ENCODE data around the gene ATG14. TPM values are rescaled to one million over a fixed set of nuclear protein-coding genes. Genes with fewer than 3 reads are reported as not detected.

Gene ATG14
- total and polyA plus RNA-seq, 2 experiments from 2014 or later = 7.3 to 15.2 TPM

GRCh38 chr14:55432628-55433027 is 21.0 kb upstream of the ATG14 start (continued):
- TF ChIP-seq, protein P1, sequence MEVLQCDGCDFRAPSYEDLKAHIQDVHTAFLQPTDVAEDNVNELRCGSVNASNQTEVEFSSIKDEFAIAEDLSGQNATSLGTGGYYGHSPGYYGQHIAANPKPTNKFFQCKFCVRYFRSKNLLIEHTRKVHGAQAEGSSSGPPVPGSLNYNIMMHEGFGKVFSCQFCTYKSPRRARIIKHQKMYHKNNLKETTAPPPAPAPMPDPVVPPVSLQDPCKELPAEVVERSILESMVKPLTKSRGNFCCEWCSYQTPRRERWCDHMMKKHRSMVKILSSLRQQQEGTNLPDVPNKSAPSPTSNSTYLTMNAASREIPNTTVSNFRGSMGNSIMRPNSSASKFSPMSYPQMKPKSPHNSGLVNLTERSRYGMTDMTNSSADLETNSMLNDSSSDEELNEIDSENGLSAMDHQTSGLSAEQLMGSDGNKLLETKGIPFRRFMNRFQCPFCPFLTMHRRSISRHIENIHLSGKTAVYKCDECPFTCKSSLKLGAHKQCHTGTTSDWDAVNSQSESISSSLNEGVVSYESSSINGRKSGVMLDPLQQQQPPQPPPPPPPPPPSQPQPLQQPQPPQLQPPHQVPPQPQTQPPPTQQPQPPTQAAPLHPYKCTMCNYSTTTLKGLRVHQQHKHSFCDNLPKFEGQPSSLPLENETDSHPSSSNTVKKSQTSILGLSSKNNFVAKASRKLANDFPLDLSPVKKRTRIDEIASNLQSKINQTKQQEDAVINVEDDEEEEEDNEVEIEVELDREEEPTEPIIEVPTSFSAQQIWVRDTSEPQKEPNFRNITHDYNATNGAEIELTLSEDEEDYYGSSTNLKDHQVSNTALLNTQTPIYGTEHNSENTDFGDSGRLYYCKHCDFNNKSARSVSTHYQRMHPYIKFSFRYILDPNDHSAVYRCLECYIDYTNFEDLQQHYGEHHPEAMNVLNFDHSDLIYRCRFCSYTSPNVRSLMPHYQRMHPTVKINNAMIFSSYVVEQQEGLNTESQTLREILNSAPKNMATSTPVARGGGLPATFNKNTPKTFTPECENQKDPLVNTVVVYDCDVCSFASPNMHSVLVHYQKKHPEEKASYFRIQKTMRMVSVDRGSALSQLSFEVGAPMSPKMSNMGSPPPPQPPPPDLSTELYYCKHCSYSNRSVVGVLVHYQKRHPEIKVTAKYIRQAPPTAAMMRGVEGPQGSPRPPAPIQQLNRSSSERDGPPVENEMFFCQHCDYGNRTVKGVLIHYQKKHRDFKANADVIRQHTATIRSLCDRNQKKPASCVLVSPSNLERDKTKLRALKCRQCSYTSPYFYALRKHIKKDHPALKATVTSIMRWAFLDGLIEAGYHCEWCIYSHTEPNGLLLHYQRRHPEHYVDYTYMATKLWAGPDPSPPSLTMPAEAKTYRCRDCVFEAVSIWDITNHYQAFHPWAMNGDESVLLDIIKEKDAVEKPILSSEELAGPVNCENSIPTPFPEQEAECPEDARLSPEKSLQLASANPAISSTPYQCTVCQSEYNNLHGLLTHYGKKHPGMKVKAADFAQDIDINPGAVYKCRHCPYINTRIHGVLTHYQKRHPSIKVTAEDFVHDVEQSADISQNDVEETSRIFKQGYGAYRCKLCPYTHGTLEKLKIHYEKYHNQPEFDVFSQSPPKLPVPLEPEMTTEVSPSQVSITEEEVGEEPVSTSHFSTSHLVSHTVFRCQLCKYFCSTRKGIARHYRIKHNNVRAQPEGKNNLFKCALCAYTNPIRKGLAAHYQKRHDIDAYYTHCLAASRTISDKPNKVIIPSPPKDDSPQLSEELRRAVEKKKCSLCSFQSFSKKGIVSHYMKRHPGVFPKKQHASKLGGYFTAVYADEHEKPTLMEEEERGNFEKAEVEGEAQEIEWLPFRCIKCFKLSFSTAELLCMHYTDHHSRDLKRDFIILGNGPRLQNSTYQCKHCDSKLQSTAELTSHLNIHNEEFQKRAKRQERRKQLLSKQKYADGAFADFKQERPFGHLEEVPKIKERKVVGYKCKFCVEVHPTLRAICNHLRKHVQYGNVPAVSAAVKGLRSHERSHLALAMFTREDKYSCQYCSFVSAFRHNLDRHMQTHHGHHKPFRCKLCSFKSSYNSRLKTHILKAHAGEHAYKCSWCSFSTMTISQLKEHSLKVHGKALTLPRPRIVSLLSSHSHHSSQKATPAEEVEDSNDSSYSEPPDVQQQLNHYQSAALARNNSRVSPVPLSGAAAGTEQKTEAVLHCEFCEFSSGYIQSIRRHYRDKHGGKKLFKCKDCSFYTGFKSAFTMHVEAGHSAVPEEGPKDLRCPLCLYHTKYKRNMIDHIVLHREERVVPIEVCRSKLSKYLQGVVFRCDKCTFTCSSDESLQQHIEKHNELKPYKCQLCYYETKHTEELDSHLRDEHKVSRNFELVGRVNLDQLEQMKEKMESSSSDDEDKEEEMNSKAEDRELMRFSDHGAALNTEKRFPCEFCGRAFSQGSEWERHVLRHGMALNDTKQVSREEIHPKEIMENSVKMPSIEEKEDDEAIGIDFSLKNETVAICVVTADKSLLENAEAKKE (CRISPR knock-in tag; IDR thresholded peaks at IDR 0.05) = no peak
- TF ChIP-seq ZNF114 (CRISPR knock-in tag; IDR thresholded peaks at IDR 0.05) (no peak), EZH2phosphoT487 (IDR thresholded peaks at IDR 0.05; ENCODE audit: unreplicated experiment) (no peak), ETS1 (IDR thresholded peaks at IDR 0.05) (no peak)

GRCh38 chr14:55430024-55430690 is 18.5 kb upstream of the ATG14 start:
- no peaks in the 10 kb centered on the region for H3K27me3 ChIP-seq (ENCODE audit: insufficient read depth)
- H4K20me1 ChIP-seq (replicated peaks; ENCODE audit: insufficient read depth) = no peaks in the 10 kb centered on the region
- no peaks in the 10 kb centered on the region for H3K36me3 Mint-ChIP-seq (ENCODE audit: low read depth)
- no peak overlapping the region for H2AFZ ChIP-seq
- DNase-seq (ENCODE audit: low spot score) (peak; percentile 92), ATAC-seq (peak; percentile 84)
- H3K27ac ChIP-seq (ENCODE audit: low read depth) = no peak overlapping the region; the same call in 1 of the 2 replicates
- peak; percentile 46 to 58 for TF ChIP-seq CTCF (conservative IDR thresholded peaks at IDR 0.05; ENCODE audit: low read depth in 2 of 2)
- no peak for TF ChIP-seq ZNF114 (CRISPR knock-in tag; IDR thresholded peaks at IDR 0.05)
- no peaks in the 10 kb centered on the region for H3F3A ChIP-seq (replicated peaks; ENCODE audit: low read depth)
- H3K79me2 ChIP-seq (replicated peaks; ENCODE audit: insufficient read depth) = no peaks in the 10 kb centered on the region
- no peak overlapping the region for H3K4me3 ChIP-seq
- no peaks in the 10 kb centered on the region for H3K27me3 Mint-ChIP-seq (ENCODE audit: insufficient read depth, low read depth, poor library complexity)
- no peaks in the 10 kb centered on the region for H3K36me3 ChIP-seq (ENCODE audit: insufficient read depth)
- H3K9me3 Mint-ChIP-seq = no peaks in the 10 kb centered on the region
- H3K9me2 ChIP-seq (ENCODE audit: insufficient read depth) = no peaks in the 10 kb centered on the region
- H3K4me1 ChIP-seq (ENCODE audit: insufficient read depth) = peaks cover 7% of the 10 kb centered on the region; the same call in 1 of the 2 replicates
- peaks cover 16% of the 10 kb centered on the region; the same call in 2 of the 3 replicates for H3K4me1 Mint-ChIP-seq
- H3K27ac Mint-ChIP-seq = peak overlapping the region; percentile 91
- no peak overlapping the region for H3K4me3 Mint-ChIP-seq
- no peak overlapping the region for H3K4me2 ChIP-seq

All from GM23338 (cell line).